ENCODE measurements around the gene DCTPP1.

DCTPP1 gene

GRCh38 chr16:30381291-30382041, 48.4 kb downstream of the DCTPP1 start:
- no peak for ATAC-seq (ENCODE audit: low read depth)
- no peak for DNase-seq (ENCODE audit: low spot score)
- H3K27me3 ChIP-seq (ENCODE audit: insufficient read depth, poor library complexity, severe bottlenecking): no peaks in the 10 kb centered on the region
- H3K36me3 ChIP-seq (ENCODE audit: low read depth): no peaks in the 10 kb centered on the region
- H3K27ac ChIP-seq (ENCODE audit: poor library complexity, severe bottlenecking): no peak overlapping the region
- no peaks in the 10 kb centered on the region for H3K9me3 ChIP-seq (ENCODE audit: severe bottlenecking)
- TF ChIP-seq, protein P1, sequence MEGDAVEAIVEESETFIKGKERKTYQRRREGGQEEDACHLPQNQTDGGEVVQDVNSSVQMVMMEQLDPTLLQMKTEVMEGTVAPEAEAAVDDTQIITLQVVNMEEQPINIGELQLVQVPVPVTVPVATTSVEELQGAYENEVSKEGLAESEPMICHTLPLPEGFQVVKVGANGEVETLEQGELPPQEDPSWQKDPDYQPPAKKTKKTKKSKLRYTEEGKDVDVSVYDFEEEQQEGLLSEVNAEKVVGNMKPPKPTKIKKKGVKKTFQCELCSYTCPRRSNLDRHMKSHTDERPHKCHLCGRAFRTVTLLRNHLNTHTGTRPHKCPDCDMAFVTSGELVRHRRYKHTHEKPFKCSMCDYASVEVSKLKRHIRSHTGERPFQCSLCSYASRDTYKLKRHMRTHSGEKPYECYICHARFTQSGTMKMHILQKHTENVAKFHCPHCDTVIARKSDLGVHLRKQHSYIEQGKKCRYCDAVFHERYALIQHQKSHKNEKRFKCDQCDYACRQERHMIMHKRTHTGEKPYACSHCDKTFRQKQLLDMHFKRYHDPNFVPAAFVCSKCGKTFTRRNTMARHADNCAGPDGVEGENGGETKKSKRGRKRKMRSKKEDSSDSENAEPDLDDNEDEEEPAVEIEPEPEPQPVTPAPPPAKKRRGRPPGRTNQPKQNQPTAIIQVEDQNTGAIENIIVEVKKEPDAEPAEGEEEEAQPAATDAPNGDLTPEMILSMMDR (IDR thresholded peaks at IDR 0.05; ENCODE audit: poor library complexity, severe bottlenecking): no peak
- peaks cover 4% of the 10 kb centered on the region for H3K4me1 ChIP-seq (ENCODE audit: insufficient read depth, poor library complexity, severe bottlenecking)
- H3K4me3 ChIP-seq (ENCODE audit: severe bottlenecking): no peak overlapping the region

DNA sequence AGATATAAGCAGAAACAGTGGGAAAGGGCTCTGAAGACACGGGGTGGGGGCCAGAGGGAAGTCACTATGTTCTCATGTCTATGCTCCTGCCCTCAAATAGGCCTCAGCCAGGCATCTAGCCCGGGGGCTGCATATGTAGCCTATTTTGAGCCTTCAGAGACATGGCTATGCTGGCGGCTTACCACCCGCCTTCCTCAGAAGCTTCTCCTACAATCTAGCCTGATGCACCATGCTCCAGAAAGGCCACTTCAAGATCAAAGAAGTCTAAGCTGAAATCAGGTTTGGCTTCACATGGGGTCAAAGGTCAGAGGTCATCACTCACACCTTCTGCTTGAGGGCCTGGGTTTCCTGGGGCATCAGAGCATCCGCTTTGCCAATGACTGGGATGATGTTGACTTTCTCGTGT, 49.0 kb downstream of the DCTPP1 start:
- no peak for DNase-seq (ENCODE audit: low spot score)
- TF ChIP-seq, protein P1 (IDR thresholded peaks at IDR 0.05; ENCODE audit: poor library complexity, severe bottlenecking): no peak
- ATAC-seq (ENCODE audit: low read depth): no peak
- no peaks in the 10 kb centered on the region for H3K9me3 ChIP-seq (ENCODE audit: severe bottlenecking)
- H3K4me1 ChIP-seq (ENCODE audit: insufficient read depth, poor library complexity, severe bottlenecking): peaks cover 4% of the 10 kb centered on the region
- H3K4me3 ChIP-seq (ENCODE audit: severe bottlenecking): no peak overlapping the region
- no peak overlapping the region for H3K27ac ChIP-seq (ENCODE audit: poor library complexity, severe bottlenecking)
- H3K36me3 ChIP-seq (ENCODE audit: low read depth): no peaks in the 10 kb centered on the region
- no peaks in the 10 kb centered on the region for H3K27me3 ChIP-seq (ENCODE audit: insufficient read depth, poor library complexity, severe bottlenecking)

DNA sequence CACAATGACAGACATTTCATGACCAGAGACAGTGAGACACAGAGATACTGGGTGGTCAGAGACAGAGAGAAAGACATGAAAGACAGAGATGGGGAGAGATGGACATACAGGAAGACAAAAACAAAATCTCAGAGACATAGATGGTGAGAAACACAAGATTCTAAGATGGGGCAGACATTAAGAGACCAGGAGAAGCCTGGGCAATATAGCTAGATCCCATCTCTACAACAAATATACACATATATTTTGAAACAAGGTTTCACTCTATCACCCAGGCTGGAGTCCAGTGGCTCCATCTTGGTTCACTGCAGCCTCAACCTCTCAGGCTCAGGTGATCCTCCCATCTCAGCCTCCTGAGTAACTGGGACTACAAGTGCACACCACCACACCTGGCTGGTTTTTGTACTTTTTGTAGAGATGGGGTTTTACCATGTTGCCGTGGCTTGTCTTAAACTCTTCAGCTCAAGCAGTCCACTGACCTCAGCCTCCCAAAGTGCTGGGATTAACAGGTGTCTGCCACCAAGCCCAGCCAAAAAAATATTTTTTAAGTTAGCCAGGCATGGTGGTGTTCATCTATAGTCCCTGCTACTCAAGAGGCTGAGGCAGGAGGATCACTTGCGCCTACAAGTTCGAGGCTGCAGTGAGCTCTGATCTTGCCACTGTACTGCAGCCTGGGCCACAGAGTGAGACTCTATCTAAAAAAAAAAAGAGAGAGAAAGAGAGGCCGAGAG, 49.6 kb downstream of the DCTPP1 start:
- H3K27ac ChIP-seq (ENCODE audit: poor library complexity, severe bottlenecking): no peak overlapping the region
- no peak for DNase-seq (ENCODE audit: low spot score)
- no peak overlapping the region for H3K4me3 ChIP-seq (ENCODE audit: severe bottlenecking)
- no peak for ATAC-seq (ENCODE audit: low read depth)
- H3K27me3 ChIP-seq (ENCODE audit: insufficient read depth, poor library complexity, severe bottlenecking): no peaks in the 10 kb centered on the region
- no peaks in the 10 kb centered on the region for H3K36me3 ChIP-seq (ENCODE audit: low read depth)
- H3K9me3 ChIP-seq (ENCODE audit: severe bottlenecking): no peaks in the 10 kb centered on the region
- TF ChIP-seq, protein P1 (IDR thresholded peaks at IDR 0.05; ENCODE audit: poor library complexity, severe bottlenecking): no peak
- H3K4me1 ChIP-seq (ENCODE audit: insufficient read depth, poor library complexity, severe bottlenecking): peaks cover 4% of the 10 kb centered on the region

DNA sequence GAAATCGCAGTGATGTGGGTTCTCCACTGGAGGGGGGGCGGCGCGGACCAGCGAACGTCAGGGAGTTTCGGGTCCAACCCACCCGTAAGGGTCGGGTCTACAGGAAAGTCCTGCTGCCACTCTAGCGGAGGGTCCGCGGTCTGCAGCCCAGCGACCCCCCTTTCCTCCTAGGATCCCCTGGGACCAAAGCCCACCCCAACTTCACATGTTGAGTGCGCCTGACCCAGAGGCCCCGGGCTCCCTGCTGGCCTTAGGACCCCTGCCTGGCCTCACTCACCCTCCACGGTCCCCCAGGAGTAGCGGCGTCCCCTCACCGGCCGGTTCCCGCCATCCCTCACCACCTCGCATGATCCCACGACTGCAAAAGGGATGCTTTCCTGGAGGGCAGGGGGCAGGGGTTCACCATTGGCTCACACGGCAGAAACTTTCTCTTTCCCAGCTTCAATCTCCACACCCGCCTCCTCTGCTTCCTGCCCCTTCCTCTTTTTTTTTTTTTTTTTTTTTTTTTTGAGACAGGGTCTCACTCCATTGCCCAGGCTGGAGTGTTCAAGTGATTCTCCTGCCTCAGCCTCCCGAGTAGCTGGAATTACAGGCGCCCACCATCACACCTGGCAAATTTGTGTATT, 50.6 kb downstream of the DCTPP1 start:
- peak overlapping the region; percentile 91 for H3K27ac ChIP-seq (ENCODE audit: poor library complexity, severe bottlenecking)

More for the DNA sequence above, 50.6 kb downstream of the DCTPP1 start:
- peak overlapping the region; percentile 59 for H3K4me3 ChIP-seq (ENCODE audit: severe bottlenecking)
- TF ChIP-seq, protein P1 (IDR thresholded peaks at IDR 0.05; ENCODE audit: poor library complexity, severe bottlenecking): no peak
- DNase-seq (ENCODE audit: low spot score) (no peak), ATAC-seq (ENCODE audit: low read depth) (no peak)
- no peaks in the 10 kb centered on the region for H3K27me3 ChIP-seq (ENCODE audit: insufficient read depth, poor library complexity, severe bottlenecking)
- H3K4me1 ChIP-seq (ENCODE audit: insufficient read depth, poor library complexity, severe bottlenecking): peaks cover 4% of the 10 kb centered on the region
- H3K36me3 ChIP-seq (ENCODE audit: low read depth): no peaks in the 10 kb centered on the region
- H3K9me3 ChIP-seq (ENCODE audit: severe bottlenecking): no peaks in the 10 kb centered on the region

All from RWPE2 (cell line).